ENCODE results near the gene SCGB1D1. TPM values are rescaled to one million over a fixed set of nuclear protein-coding genes. Genes with fewer than 3 reads are reported as not detected.
A peak's percentile ranks its signal among the peaks of the same experiment; 100 is the strongest.

The SCGB1D1 gene
- total RNA-seq, 1 experiment from 2014 or later, result not detected

DNA sequence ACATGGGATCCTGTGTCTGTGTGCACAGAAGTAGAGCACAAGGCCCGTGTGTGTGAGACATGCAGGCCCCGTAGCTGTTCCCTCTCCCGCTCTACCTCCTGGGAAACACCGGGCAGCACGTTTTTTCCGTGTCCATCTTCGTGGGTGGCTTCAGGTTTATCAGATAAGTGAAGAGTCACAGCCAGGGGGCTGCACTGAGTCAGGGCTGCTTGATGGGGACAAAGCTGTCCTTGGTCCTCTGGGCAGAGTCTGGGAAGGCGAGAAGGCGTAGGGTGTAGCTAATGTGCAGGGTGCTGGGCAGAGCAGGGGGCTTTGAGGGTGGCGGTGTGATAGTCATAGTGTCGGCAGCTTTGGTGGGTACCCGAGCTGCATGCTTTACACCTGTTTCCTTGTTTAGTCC is 42.5 kb upstream of the SCGB1D1 start:
- H3K27me3 Mint-ChIP-seq (ENCODE audit: low read depth), result no peaks in the 10 kb centered on the region
- DNase-seq (ENCODE audit: low spot score) (peak; percentile 13), ATAC-seq (no peak)
- ChIA-PET CTCF (interaction anchor here (0.5 to 1.2 kb wide), 2 partner anchors 39 to 509 kb away, joined by 3 to 4 read pairs; no protein-coding TSS in a partner anchor), POLR2A (no interaction called here)
- H3K4me3 Mint-ChIP-seq, result no peak overlapping the region
- peaks cover 82% of the 10 kb centered on the region for H3K36me3 Mint-ChIP-seq
- no peaks in the 10 kb centered on the region for H3K9me3 Mint-ChIP-seq
- no peaks in the 10 kb centered on the region for H3K4me1 Mint-ChIP-seq
- no peak overlapping the region for H3K27ac Mint-ChIP-seq
- TF ChIP-seq AR (CRISPR knock-in tag; IDR thresholded peaks at IDR 0.05), result no peak
- TF ChIP-seq MXD4 (CRISPR knock-in tag; IDR thresholded peaks at IDR 0.05; ENCODE audit: borderline replicate concordance), result no peak
- no peak for TF ChIP-seq ELF4 (CRISPR knock-in tag; IDR thresholded peaks at IDR 0.05; ENCODE audit: low read depth)
- no peak for TF ChIP-seq PRRX2 (CRISPR knock-in tag; IDR thresholded peaks at IDR 0.05)
- TF ChIP-seq, protein P1, sequence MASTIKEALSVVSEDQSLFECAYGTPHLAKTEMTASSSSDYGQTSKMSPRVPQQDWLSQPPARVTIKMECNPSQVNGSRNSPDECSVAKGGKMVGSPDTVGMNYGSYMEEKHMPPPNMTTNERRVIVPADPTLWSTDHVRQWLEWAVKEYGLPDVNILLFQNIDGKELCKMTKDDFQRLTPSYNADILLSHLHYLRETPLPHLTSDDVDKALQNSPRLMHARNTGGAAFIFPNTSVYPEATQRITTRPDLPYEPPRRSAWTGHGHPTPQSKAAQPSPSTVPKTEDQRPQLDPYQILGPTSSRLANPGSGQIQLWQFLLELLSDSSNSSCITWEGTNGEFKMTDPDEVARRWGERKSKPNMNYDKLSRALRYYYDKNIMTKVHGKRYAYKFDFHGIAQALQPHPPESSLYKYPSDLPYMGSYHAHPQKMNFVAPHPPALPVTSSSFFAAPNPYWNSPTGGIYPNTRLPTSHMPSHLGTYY (CRISPR knock-in tag; IDR thresholded peaks at IDR 0.05), result no peak
- TF ChIP-seq, protein P2, sequence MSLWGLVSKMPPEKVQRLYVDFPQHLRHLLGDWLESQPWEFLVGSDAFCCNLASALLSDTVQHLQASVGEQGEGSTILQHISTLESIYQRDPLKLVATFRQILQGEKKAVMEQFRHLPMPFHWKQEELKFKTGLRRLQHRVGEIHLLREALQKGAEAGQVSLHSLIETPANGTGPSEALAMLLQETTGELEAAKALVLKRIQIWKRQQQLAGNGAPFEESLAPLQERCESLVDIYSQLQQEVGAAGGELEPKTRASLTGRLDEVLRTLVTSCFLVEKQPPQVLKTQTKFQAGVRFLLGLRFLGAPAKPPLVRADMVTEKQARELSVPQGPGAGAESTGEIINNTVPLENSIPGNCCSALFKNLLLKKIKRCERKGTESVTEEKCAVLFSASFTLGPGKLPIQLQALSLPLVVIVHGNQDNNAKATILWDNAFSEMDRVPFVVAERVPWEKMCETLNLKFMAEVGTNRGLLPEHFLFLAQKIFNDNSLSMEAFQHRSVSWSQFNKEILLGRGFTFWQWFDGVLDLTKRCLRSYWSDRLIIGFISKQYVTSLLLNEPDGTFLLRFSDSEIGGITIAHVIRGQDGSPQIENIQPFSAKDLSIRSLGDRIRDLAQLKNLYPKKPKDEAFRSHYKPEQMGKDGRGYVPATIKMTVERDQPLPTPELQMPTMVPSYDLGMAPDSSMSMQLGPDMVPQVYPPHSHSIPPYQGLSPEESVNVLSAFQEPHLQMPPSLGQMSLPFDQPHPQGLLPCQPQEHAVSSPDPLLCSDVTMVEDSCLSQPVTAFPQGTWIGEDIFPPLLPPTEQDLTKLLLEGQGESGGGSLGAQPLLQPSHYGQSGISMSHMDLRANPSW (CRISPR knock-in tag; conservative IDR thresholded peaks at IDR 0.05; ENCODE audit: low read depth), result no peak
- TF ChIP-seq, protein P3, sequence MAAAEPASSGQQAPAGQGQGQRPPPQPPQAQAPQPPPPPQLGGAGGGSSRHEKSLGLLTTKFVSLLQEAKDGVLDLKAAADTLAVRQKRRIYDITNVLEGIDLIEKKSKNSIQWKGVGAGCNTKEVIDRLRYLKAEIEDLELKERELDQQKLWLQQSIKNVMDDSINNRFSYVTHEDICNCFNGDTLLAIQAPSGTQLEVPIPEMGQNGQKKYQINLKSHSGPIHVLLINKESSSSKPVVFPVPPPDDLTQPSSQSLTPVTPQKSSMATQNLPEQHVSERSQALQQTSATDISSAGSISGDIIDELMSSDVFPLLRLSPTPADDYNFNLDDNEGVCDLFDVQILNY (CRISPR knock-in tag; IDR thresholded peaks at IDR 0.05), result no peak
- TF ChIP-seq NFATC4 (CRISPR knock-in tag; IDR thresholded peaks at IDR 0.05), result no peak
- TF ChIP-seq, protein P4, sequence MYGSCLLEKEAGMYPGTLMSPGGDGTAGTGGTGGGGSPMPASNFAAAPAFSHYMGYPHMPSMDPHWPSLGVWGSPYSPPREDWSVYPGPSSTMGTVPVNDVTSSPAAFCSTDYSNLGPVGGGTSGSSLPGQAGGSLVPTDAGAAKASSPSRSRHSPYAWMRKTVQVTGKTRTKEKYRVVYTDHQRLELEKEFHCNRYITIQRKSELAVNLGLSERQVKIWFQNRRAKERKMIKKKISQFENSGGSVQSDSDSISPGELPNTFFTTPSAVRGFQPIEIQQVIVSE (CRISPR knock-in tag; IDR thresholded peaks at IDR 0.05; ENCODE audit: borderline replicate concordance), result no peak
- no peak for TF ChIP-seq ZNF232 (CRISPR knock-in tag; IDR thresholded peaks at IDR 0.05)
- no peak for TF ChIP-seq SOX15 (CRISPR knock-in tag; IDR thresholded peaks at IDR 0.05)
- TF ChIP-seq, protein P5, sequence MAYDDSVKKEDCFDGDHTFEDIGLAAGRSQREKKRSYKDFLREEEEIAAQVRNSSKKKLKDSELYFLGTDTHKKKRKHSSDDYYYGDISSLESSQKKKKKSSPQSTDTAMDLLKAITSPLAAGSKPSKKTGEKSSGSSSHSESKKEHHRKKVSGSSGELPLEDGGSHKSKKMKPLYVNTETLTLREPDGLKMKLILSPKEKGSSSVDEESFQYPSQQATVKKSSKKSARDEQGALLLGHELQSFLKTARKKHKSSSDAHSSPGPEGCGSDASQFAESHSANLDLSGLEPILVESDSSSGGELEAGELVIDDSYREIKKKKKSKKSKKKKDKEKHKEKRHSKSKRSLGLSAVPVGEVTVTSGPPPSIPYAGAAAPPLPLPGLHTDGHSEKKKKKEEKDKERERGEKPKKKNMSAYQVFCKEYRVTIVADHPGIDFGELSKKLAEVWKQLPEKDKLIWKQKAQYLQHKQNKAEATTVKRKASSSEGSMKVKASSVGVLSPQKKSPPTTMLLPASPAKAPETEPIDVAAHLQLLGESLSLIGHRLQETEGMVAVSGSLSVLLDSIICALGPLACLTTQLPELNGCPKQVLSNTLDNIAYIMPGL (CRISPR knock-in tag; IDR thresholded peaks at IDR 0.05), result no peak
- TF ChIP-seq ZNF138 (CRISPR knock-in tag; conservative IDR thresholded peaks at IDR 0.05), result no peak
- TF ChIP-seq TEAD4 (CRISPR knock-in tag; IDR thresholded peaks at IDR 0.05), result no peak
- no peak for TF ChIP-seq ARID4B (CRISPR knock-in tag; IDR thresholded peaks at IDR 0.05; ENCODE audit: borderline replicate concordance)
- TF ChIP-seq, protein P6, sequence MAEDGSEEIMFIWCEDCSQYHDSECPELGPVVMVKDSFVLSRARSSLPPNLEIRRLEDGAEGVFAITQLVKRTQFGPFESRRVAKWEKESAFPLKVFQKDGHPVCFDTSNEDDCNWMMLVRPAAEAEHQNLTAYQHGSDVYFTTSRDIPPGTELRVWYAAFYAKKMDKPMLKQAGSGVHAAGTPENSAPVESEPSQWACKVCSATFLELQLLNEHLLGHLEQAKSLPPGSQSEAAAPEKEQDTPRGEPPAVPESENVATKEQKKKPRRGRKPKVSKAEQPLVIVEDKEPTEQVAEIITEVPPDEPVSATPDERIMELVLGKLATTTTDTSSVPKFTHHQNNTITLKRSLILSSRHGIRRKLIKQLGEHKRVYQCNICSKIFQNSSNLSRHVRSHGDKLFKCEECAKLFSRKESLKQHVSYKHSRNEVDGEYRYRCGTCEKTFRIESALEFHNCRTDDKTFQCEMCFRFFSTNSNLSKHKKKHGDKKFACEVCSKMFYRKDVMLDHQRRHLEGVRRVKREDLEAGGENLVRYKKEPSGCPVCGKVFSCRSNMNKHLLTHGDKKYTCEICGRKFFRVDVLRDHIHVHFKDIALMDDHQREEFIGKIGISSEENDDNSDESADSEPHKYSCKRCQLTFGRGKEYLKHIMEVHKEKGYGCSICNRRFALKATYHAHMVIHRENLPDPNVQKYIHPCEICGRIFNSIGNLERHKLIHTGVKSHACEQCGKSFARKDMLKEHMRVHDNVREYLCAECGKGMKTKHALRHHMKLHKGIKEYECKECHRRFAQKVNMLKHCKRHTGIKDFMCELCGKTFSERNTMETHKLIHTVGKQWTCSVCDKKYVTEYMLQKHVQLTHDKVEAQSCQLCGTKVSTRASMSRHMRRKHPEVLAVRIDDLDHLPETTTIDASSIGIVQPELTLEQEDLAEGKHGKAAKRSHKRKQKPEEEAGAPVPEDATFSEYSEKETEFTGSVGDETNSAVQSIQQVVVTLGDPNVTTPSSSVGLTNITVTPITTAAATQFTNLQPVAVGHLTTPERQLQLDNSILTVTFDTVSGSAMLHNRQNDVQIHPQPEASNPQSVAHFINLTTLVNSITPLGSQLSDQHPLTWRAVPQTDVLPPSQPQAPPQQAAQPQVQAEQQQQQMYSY (CRISPR knock-in tag; IDR thresholded peaks at IDR 0.05), result no peak
- no peak for TF ChIP-seq FOXJ3 (CRISPR knock-in tag; IDR thresholded peaks at IDR 0.05; ENCODE audit: borderline replicate concordance)
- no peak for TF ChIP-seq MYBL2 (CRISPR knock-in tag; IDR thresholded peaks at IDR 0.05)

Measured in WTC11 (cell line).